ENCODE results near the gene CTSZ.

CTSZ gene

DNA sequence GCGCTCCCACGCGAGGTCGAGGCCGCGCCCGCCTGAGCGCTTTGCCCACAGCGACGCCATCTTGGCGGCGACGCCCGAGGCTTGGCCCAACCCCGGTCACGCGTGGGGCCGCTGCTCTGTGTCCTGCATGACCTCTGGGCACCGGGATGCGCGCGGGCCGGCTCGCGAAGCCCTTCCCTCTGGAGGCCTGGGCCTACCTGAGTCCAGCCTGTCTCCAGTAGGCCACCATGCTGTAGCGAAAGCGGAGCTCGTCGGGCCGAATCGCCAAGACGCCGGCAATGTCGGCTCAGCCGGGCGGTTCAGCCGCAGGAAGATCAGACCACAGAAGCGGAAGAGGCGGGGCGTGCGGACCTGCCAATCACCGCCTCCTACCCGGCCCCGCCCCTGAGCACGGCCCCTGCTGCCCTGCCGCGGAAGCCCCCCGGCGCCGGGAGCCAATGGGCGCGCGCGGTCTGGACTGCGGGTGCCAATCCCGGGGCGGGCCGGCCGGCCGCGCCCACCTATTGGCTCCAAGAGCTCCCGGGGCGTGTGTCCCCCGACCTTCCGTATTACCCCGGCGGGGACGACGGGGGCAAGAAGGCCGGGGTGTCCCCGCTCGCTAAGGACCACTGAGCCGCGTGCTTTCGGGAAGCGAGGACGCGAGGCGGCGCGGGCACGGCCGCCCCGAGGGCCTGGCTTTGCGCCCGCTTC, 25.1 kb upstream of the CTSZ start, which contains the start of gene ATP5F1E:
ATP5F1E (minus strand) TSS at position 313 of the 690 bp plus-strand sequence; CDS start at position 229, 84 bp downstream.
- DNase-seq: peak; percentile 51 to 98 (median 93)

GRCh38 chr20:59031564-59032022, 24.5 kb upstream of the CTSZ start:
- DNase-seq: peak in 1 of 56 donors; percentile 59

GRCh38 chr20:59030911-59031563, 24.0 kb upstream of the CTSZ start:
- DNase-seq: no peak

GRCh38 chr20:59028812-59029211, 21.8 kb upstream of the CTSZ start:
- DNase-seq: no peak

DNA sequence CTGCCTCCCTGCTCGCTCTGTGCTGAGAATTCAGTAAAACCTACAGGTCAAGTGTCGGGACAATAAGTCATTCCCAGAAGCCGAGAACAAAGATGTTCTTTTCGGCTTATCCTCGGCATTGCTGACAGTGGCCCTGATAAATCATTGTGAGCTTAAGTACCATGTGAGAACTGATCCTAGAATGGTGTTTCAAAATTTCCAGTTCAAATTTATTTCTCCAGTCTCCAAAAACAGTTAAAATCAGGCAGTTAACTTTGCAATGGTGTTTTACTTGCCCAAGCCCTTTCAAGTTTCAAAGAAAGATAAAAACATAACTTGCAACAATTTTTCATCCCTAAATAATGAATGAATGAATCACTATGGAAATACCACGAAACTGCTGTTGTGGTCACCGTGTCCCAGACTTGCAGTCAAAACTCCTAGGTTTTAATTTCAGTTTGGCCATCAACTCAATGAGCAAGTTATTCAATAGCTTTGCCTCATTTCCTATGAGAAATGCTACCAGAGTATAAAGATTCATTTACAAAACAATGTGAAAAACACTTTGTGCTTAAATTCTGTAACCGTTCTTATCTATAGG, 20.8 kb upstream of the CTSZ start:
- no peak for DNase-seq

- DNase-seq: no peak
Observed at GRCh38 chr20:59026904-59027740, 20.1 kb upstream of the CTSZ start.

DNA sequence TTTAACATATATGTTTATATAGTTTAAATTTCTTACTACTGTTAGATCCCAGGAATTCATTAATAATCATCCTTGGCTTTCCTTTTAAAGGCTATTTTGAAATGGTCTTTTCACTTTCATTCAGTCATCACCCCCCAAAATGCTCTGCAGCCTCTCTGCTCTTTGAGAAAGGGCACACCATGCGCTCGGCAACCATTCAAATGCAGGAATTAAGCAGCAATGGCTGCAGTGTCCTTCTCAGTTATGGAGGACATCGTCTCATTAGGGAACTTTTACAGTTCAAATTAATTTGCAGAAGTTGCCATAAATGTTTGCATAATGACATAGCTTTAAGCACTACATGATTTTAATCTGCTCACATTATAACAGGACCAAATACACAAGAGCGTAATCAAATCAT, 18.5 kb upstream of the CTSZ start:
- DNase-seq: no peak

- no peak for DNase-seq
Observed at GRCh38 chr20:59025086-59025485, 18.0 kb upstream of the CTSZ start.

DNA sequence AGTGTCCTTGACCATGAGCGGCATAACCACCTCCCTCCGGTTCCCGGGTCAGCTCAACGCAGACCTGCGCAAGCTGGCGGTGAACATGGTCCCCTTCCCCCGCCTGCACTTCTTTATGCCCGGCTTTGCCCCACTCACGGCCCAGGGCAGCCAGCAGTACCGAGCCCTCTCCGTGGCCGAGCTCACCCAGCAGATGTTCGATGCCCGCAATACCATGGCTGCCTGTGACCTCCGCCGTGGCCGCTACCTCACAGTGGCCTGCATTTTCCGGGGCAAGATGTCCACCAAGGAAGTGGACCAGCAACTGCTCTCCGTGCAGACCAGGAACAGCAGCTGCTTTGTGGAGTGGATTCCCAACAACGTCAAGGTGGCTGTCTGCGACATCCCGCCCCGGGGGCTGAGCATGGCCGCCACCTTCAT, 17.1 kb upstream of the CTSZ start:
- DNase-seq: no peak

- no peak for DNase-seq
Observed at GRCh38 chr20:59023616-59024015, 16.6 kb upstream of the CTSZ start.

- DNase-seq: no peak
Observed at GRCh38 chr20:59022754-59023153, 15.7 kb upstream of the CTSZ start.

DNA sequence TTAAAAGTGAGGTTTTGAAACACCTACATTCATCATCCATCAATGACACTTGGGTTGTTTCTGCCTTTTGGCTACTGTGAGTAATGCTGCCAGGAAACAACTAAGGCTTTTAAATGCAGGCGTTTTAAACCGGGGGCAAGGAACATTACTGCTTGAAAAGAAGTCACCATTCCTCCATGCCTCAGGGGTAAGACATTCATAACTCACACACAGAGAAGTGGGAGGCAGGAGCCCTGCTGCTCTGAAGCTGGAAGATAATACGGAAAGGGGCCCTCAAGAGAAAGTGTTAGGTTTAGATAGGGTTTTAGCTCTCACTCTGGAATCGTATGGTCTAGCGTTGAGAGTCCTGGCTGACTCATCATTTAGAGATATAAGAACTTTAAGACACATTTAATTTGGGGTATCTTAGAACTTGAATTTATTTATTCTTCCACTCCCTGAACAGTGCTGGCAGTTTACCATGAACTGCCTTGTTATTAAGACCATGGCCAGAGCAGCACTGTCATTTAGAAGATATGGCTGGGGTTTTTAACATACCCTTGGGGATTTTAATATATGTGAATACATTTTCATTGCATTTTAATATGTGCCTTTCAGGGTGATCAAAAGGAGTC, 14.0 kb upstream of the CTSZ start:
- DNase-seq: no peak

DNA sequence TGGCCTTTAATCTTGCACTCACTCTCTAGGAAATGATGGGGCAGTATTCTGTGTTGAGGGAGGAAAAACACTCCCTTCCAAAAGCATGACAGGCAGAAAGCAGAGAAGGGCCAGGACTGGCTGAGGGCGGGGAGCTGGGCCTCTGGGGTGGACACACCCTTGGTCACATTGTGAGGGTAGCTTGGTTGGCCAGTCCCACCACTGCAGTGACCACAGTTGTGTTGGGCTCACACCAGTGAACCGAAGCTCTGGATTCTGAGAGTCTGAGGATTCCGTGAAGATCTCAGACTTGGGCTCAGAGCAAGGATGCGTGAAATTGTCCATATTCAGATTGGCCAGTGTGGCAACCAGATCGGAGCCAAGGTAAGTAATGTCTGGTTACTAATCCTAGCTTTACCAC, 12.2 kb upstream of the CTSZ start, which contains the start of gene TUBB1:
TUBB1 (plus strand) TSS at position 213 of the 400 bp plus-strand sequence; CDS start at position 307, 94 bp downstream.
- DNase-seq: no peak

DNA sequence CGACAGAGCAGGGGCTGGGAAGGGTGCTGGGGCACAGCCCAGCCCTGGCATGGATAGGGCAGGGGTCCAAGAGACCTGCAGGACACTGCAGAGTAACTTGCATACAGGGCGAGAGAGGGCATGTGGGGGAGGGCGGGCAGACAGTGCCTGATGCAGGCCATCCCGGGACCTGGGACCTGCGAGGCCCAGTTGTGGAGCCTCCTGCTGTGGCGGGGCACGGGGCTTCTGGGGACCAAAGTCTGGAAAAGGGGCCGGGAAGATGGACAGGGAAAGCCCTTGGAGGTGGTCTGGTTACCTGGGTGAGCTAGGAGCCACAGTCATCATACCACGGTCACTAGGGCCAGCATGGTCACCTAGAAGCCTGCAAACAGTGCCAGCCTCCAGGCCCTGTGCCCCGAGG, 11.8 kb upstream of the CTSZ start:
- DNase-seq: no peak

DNA sequence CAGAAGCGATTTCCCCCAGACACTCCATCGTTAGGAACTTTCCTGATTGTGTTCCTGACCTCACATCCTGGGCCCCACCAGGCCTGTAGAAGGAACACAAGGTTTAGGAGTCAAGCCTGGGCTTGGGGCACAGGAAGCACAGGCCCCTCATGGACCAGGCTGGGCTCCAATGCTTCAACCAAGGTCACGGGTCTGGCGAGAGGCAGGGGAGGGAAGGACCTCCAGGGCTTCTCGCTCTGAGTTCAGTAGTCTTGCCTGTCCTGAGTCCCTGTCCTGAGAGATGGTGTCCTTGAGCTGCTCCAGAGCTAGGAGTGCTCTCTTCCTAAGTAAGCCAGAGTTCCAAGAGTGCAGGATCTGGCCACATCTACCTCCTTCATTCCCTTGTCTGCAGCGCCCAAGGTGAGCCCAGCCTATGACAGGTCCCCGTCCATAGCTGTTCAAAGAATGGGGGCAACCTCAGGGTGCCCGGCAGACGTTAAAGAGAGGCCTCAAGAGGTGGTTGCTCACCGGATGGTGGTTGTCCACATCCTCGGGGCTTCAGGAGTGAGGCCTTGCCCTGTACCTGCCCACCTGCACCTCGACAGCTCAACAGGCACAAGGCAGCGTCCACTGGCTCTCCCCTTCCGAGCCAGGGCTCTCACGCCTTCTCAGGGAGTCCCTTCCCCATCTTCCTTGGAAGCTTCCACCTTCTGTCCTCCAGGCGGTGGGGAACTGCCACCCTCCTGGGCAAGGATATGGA, 10.6 kb upstream of the CTSZ start:
- DNase-seq: no peak

DNA sequence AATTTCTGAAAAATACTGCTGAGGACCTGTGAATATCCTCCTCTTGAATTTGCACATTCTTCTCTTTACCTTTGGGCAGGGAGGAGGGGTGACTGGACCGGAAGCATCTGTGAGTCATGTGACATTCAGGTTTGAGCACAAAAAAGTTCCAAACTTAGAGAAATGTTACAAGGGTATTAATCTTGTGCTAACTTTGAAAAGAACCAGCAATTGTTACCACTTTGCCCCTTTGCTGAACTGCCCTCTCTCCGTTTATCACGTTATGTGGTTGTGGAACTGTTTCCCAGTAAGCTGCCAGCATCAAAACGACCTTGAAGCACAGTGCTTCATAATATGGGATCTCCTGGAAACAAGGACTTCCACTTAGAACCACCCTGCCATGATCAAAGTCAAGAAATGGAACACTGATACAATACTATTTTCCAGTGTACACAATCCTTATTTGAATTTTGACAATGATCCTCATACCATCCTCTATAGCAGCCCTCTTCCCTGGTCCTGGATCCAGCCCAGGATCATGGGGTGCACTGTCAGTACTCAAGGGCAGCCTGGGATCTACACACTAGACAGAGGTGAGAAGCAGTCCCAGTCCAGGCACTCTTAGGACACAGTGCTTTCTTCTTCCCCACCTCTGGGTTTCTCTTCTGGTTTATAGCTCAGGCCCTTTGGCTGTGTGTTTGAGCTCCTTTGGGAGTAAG, 9.9 kb upstream of the CTSZ start:
- DNase-seq: no peak

DNA sequence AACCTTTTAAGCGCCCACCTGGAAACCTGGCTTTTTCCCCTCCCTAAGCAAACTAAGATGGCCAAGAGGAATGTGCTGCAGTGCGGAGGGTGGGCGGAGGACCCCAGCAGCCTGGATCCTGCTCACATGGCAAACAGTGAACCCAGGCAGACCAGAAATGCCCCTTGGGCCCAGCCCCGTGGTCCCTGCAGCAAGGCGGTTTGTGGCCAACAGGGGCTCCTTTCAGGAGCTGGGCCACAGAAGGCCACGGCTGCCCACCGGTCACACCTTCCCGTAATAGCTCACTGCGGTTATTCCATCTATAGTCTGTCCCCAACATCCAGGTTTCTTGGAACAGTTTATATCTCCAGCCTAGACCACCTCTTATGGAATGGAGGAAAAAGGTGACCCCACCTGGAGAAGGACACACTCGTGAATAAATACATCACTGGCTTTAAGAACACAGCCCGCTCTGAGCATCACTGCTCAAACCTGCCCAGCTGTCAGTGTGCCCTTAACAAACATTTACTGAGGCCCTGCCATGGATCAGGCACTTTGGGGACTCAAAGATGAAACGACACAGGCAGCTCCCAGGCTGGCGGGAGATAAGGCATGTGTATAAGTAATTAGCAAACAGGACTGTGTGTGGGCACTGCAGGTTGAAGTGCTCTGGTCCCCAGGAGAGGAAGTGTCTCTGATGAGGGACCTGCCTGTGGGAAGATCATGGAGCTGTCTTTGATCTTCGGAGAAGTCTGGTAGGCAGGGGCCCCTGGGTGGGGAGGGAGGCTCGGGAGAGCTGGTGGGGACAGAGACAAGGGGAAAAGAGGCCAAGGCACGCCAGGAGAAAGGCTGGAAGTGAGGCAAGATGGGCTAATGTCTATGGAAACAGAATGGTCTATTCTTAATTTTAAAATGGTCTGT, 9.0 kb upstream of the CTSZ start:
- DNase-seq: no peak

GRCh38 chr20:59015411-59015810, 8.4 kb upstream of the CTSZ start:
- DNase-seq: no peak
